Suppressor macrophage (primary cell): ENCODE data around the gene PHACTR2.
"Not testable (repeated sequence)": the region's sequence is repeated elsewhere in the genome, so short reads cannot be mapped to it uniquely, and the experiment has no call there.

ENCODE experiments used
- DNase-seq, 4 experiments: peaks; one replicate each; pipeline ENCODE4 v3.0.0-alpha.2; 2020 to 2022

PHACTR2 gene

DNA sequence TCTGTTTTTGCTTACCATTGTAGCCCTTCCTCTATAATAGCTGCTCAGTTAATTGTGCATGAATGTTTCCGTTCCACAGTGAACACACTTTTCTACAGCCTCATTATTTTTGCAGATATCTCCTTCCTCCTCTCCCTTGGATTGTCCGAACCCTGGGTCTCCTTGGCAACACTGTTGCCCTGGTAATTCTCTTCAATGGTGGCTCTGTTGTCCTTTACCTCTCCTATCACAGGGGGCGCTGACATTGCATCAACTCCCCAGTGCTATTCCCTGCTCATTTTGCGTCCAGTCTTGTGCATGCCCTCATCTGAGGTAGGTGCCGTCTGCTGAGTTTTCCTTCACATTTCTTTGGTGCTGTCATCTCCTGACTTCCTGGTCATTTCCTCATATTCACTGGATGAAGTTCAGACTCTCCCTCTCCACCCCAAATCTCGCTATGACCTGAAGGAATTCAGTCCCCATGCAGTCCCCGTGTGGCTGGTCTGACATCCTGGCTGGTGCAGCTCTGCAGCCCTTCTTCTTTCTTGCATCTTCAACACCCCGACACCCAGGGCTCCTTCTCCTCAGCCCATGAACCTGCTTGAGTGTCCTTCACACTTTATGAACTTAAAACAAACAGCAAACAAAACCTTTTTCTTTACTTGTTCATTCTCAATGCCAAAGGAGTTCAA, 21.1 kb downstream of the PHACTR2 start:
- no peak for DNase-seq

DNA sequence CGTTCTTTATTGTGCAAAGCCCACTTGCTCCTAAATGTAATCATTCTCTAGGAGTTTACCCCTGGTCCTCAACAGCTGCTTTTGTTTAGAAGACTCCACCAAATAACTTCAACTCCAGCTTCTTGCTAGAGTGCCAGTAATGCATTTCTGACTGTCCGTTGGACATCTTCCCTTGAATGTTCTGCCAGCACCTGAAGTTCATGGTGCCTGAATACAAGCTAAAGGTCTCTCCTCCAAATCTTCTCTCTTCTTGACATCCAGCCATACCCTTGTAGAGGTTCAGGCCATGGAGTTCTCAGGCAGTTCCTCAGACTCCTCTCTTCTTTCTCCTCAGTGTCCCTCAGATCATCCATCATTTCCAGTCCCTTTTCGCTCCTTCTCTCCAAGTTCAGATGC, 21.7 kb downstream of the PHACTR2 start:
- no peak for DNase-seq

DNA sequence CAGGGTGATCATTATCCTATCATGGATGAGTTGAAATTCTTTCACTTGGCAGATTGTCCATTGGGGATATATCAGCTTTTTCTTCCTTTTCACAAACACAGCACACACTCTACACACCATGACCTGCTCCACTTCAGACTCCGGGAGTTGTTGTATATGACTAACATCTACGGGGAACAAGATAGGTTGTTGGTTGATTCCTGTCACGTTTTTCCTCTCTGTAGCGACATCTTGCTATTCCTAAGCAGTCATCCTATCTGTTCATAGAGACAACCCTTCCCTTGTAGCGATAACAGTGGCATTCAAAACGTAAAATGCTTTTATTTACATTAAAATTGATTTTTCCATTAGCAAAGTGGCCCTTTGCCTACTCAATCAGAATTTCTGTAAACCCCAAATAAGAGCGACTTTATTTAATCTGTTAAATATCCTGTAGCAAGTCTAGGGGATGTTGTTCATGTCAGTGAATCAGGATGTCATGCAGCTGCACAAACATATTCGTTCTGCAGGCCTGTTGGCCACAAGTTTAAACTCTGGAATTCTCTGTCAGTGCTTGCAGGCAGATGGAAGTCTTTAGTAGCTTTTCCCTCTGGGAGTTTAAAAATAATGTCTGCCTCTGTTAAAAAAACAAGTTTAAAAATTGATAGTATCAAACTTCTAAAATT, 23.1 kb downstream of the PHACTR2 start:
- DNase-seq: no peak

DNA sequence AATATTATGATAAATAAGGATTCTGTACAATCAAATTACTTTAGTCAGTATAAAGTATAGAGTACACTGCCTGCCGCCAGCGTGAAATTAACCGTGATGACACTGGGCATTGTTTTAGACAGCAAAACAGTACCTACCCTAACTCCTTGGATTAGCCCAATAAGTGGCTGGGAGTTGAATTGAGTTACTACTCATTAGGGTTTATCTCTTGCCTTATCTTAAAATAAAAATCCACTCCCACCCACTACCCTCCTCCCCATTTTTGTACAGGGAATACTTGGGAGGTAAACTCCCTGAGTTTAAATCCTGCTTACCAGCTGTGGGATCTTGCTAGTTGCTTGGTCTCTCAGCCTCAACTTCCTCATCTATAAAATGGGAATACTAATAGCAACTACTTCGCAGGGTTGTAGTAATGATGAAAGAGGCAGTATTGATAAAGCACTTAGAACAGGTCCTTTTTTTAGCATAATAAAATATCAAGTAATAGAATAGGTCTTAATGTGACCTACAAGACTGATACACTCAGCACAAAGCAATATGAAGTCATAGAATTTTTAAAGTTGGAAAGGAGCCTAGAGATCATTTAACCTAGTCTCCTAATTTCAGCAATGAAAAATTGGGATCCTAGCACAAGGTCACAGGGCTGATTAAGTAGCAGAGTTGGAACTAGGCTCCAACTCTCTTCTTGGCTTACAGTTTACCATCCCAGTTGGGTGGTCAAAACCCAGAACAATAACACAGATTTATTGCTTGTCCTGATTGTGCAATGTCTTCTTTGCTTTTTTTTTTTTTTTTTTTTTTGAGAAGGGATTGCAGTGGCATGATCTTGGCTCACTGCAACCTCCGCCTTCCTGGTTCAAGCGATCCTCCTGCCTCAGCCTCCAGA, 23.8 kb downstream of the PHACTR2 start:
- no peak for DNase-seq

DNA sequence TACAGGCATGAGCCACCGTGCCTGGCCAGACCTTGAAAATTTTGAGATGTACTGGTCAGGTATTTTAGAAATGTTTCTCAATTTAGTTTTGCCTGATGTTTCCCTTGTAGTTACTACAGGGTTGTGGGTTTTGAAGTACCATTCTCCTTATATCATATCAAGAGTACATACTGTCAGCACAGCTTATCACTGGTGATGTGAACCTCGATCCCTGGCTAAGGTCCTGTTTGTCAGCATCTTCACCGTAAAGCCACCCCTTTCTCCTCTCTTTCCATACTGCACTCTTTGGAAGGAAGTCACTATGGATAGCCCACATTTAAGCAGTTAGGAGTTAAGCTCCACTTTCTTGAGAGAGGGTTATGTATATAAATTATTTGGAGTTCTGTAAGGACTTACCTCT, 27.8 kb downstream of the PHACTR2 start:
- no peak for DNase-seq

DNA sequence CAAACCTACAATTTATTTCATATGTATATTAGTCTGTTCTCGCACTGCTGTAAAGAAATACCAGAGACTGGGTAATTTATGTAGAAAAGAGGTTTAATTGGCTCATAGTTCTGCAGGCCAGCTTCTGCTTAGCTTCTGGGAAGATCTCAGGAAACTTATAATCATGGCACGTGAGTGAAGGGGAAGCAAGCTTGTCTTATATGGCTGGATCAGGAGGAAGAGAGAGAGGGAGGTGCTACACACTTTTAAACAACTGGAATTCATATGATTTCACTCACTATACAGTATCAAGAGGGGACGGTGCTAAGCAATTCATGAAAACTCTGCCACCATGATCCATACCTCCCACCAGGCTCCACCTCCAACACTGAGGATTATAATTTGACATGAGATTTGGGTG, 29.9 kb downstream of the PHACTR2 start:
- peak in 3 of 4 experiments; percentile 30 to 62 (median 54) for DNase-seq

DNA sequence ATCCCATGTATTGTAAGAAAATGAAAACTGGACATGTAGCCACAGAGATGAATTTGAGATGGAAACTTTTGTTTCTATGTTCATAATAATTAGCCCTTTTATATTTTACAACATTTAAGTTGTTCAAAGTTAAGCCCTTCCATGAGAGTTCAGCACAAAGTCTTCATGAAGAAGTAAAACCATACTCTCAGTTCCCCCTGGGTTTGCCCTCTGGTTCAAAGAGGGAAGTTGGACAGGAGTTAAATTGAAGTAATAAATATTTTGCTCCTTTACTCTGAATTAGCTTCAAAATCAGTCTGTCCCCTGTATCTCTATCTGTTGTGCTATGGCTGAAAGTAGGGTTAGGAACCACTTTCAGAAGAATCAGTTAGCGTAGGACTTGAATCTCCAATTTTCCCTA, 31.1 kb downstream of the PHACTR2 start:
- DNase-seq: peak; percentile 41 to 69 (median 58)

DNA sequence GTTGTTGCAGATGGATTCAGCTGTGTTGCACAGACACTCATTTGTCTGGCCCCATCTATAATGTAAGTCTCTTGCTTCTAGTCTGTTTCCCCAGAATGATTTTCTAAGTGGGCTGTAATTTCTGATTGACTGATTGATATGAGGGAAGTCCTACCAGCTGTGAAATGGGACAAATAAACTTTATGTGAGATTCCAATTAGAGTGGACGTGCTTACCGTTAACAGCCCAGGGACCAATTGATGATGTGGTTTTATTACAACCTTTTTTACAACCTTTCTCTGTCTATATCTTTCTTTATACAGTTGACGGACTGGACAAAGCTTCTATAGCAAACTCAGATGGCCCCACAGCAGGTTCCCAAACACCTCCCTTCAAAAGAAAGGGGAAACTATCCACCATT, 33.9 kb downstream of the PHACTR2 start:
- no peak for DNase-seq

DNA sequence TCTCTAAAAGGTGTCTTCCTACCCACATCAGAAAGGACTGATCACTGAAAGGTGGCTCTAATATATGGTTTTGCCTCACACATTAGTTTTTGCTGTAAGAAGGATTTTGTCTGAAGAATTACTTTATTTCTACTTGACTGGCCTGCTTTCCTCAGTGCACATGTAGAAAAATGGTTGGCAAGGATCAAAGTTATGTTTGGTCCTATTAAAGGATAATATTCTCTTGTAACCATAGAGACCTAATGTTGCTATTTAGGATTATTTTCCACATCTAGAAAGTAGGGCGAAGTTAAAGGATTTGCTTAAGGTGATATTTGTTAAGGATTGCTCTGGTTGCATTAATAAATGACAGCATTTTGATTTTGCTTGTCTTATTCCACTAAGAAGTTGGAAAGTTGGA, 40.7 kb downstream of the PHACTR2 start:
- no peak for DNase-seq

DNA sequence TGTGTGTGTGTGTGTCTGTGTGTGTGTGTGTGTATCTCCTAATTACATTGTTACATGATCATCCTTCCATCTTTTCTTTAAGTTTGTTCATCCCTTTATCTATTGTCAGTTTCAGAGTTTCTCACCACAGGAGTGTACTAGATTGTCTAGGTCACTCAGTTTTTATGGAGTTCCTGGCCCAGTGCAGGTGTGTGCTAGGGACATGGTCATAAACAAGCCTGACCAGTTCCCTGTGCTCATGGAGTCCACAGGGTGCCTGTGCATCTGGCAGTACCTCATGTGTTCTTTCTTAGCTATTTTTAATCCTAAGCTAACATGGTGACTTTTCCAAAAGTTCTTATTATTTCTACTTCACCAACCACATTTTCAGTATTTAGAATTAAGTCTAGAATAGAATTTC, 43.9 kb downstream of the PHACTR2 start:
- DNase-seq: no peak

DNA sequence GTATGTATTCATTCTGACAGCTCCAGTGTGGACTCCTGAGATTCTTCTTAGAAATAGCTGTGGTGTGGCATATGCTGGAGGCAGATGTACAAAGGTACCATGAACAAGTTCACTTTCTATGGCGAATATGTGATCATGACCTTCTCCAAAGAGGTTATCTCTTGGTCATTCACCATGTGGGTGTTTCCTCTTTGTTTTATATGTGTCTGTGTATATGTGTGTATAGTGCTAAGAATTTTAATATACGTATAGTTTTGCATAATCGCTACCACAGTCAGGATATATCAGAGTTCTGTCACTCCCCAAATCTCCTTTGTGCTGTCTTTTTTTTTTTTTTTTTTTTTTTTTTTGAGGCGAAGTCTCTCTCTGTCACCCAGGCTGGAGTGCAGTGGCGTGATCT, 47.1 kb downstream of the PHACTR2 start:
- DNase-seq: peak in 1 of 4 experiments; percentile 10

DNA sequence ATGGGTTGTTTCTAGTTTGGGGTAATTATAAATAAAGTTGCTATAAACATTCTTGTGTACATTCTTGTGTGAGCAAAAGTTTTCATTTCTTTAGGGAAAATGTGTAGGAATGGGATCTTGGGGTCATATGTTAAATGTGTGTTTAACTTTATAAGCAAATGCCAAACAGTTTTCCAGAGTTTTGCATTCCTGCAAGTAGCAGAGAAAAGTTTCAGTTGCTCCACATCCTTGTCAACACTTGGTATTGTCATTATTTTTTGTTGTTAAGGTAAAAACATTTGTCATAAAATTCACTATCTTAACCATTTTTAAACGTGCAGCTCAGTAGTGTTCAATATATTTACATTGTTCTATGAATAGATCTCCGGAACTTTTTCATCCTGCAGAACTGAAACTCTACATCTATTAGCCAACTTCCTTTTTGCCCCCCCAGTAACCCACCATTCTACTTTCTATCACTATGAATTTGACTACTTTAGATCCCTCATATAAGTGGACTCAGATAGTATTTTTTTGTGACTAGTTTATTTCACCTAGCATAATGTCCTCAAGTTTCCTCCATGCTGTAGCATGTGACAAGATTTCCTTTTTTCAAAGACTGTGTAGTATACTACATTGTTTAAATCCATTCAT, 48.4 kb downstream of the PHACTR2 start:
- DNase-seq: no peak

DNA sequence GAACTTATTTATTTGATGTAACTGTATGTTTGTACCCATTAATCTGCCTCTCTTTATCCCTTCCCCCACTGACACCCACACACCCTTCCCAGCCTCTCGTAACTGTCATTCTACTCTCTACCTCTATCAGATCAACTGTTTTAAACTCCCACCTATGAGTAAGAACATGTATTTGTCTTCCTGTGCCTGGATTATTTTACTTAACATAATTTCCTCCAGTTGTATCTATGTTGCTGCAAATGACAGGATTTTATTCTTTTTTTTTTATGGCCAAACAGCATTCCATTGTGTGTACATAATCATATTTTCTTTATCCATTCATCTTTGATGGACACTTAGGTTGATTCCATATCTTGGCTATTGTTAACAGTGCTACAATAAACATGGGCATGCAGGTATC, 49.3 kb downstream of the PHACTR2 start:
- no peak for DNase-seq

DNA sequence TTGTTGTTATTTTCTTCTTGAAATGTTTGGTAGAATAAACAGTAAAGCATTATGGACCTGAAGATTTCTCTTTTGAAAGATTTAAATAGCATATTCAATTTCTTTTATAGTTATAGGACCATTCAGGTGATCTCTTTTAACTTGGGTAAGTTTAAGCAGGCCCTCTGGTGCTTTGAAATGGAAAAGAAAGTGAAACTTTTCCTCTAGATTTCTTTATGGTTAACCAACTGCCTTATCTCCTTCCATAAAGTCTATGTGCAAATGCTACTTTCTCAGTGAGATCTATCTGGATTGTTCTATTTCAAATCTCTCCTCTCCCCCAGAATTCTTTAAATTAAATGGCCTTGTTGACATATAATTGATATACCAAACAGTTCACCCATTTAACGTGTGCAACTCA, 54.0 kb downstream of the PHACTR2 start:
- DNase-seq: no peak

DNA sequence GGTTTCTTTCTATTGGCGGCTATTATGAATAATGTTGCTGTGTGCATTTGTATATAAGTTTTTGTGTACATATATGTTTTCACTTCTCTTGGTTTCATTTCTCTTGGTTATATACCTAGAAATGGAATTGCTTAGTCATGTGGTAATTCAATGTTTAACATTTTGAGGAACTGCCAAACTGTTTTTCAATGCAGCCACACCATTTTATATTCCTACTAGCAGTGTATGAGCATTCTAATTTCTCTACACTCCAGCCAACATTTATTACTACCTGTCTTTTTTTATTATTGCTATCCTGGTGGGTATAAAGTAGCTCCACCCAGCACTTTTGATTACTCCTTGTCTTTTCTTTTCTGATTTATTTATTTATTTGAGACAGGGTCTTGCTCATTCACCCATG, 54.8 kb downstream of the PHACTR2 start:
- peak in 2 of 4 experiments; percentile 41 to 58 for DNase-seq

DNA sequence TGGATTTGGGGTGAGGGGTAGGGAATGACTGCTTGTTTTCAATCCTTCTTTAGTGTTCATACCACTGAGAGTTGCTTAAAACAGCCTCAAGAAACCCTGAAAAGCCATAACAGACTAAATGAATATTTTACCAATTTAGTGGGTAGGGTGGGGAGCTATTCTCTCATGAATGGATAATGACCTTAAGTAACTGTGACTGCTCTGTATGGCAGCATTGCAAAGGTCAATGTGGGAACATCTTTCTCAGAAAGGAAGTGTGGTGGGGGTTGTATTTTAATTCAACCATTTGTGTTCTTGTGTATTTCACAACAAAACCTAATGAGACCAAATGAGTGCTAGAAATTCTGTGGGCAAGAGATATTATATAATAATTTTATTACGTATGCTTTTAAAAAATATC, 55.7 kb downstream of the PHACTR2 start:
- DNase-seq: peak in 3 of 4 experiments; percentile 24 to 46 (median 43)

DNA sequence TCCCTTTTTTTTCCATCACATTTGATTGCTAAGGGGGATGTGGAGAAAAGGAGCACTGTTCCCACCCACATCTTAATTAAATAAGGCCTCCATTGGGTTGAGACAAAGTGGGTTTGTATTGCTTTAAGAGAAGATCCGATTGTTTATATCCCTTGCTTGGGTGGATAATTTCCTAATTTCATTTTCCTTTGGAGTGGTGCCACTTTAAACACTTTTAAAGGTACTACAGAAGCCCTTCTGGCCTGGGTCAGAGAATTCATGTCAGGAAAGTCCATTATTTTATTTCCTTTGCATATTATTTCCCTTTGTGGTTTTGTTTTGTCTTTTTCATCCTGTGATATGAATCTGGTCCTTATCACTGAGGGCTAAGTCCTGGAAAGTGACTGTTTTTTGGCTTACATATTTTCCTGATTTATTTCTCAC, 56.9 kb downstream of the PHACTR2 start:
- DNase-seq: no peak

DNA sequence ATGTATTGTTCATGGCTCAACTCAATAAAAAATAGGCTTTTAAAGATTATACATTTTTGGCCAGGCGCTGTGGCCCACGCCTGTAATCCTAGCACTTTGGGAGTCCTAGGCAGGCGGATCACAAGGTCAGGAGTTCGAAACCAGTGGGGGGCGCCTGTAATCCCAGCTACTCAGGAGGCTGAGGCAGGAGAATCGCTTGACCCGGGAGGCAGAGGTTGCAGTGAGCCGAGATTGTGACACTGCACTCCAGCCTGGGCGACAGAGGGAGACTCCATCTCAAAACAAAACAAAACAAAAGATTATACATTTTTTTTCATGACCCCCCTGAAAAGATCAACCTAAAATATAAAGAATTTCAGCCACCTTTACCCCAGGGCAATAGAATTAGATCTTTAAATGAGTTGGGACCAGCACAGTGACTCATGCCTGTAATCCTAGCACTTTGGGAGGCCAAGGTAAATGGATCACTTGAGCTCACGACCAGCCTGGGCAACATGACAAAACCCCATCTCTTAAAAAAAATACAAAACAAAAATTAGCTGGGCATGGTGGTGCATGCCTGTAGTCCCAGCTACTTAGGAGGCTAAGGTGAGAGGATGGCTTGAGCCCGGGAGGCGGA, 60.4 kb downstream of the PHACTR2 start:
- DNase-seq: not testable (repeated sequence)

DNA sequence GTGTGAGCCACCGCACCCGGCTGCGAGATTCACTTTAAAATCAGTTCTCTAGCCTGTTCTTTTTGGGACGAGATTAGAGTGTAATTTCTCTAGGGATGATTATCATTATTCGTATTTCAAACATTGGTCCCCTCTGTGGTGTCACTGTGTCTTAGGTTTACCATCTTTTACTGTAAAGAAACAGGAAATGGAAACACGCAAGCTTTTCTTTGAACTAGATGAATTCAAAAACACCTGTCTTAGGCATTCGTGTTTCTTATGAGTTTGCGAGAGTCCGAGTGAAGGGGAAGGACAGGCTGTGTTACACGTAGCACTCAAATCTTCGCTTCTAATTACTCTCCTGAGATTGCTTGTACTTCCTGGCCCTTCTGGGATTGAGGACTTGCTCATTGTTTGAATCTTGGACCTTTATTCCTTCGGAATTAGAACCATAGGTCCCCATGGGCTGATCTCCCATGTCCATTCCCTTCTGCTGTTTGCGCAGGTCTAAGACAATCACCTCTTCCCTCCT, 61.6 kb downstream of the PHACTR2 start:
- DNase-seq: no peak

DNA sequence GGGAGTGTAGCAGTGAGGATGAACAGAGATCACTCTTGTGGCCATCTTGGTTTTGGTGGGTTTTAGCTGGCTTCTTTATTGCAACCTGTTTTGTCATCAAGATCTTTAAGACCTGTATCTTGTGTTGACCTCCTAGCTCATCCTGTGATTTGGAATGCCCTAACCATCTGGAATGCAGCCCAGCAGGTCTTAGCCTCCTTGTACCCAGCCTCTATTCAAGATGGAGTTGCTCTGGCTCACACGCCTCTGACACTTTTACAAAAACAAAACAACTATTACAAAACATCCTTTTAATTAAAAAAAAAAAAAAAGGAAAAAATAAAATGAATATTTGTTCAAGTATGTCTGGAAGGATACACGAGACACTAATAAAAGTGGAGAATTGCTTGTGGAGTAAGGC, 62.4 kb downstream of the PHACTR2 start:
- no peak for DNase-seq

DNA sequence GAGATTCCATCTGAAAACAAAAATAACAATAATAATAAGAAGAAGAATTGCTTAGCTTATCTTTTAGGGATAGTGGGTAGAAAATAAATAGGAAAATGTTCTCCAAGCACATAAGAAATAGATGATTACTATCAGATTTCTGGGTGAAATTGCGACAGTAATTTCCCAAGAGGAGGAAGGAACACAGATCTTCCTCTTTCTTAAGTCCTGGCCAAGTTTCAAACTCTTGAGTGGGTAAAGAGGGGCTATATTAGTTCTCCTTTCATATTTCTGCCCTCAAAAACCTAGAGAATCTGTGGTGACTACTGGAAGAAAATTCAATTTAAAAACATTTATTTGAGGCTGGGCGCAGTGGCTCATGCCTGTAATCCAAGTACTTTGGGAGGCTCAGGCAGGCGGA, 63.7 kb downstream of the PHACTR2 start:
- peak; percentile 60 to 90 (median 76) for DNase-seq
